HepG2 (cell line): Measurements from ENCODE around the gene EXOC1. TPM values are rescaled to one million over a fixed set of nuclear protein-coding genes. Genes with fewer than 3 reads are reported as not detected.

Experiments used
- ATAC-seq: fragments of 200-7000 bp; cut with Tn5 transposase; 3 replicates; pipeline ENCODE4 v1.9.1; 2020; ENCODE audit warnings: mild to moderate bottlenecking, moderate library complexity
- BruUV-seq: library from RNA; stranded (reverse); fragments of 400-500 nt; replicated peaks from 2 replicates; lab custom pipeline; 2021; lab: Mats Ljungman, UMichigan
- CTCF ChIA-PET: fragments of 300-600 bp; formaldehyde crosslinking; extraction: SDS; loops from one replicate; lab custom pipeline; 2021; ENCODE audit warnings: low total read pairs, inconsistent platforms, low intra/inter-chr PET ratio; lab: Yijun Ruan, JAX
- POLR2A ChIA-PET: fragments of 350-600 bp; sonication (Branson Sonifier 250); formaldehyde crosslinking; loops from one replicate; lab custom pipeline; 2020; ENCODE audit warnings: antibody characterized with exemption, inconsistent platforms; lab: Yijun Ruan, JAX
- DNase-seq: peaks from one replicate; pipeline ENCODE4 v3.0.0-alpha.2; 2015; ENCODE audit warnings: low spot score
- FAIRE-seq: peaks from 3 replicates; lab custom pipeline; 2011; peaks lifted over from hg19 to GRCh38; lab: Jason Lieb, UNC
- H2AFZ ChIP-seq: one replicate; pipeline ENCODE4 v1.6.1; 2011; ENCODE audit warnings: low read length, inconsistent platforms
- H3K27ac ChIP-seq: fragments of 300-600 bp; 3 replicates; pipeline ENCODE4 v1.8.0; 2011; ENCODE audit warnings: mixed run types, mild to moderate bottlenecking, mixed read lengths, low read length, inconsistent platforms; ENCODE audit not compliant: insufficient read depth; ENCODE audit errors: extremely low read length
- H3K27me3 ChIP-seq, 2 experiments: fragments of 200-600 bp in 1 of 2; 2 replicates in 1 of 2; 3 replicates in 1 of 2; pipeline versions ENCODE4 v1.6.0 to v1.8.0; 2011; ENCODE audit warnings: low read length in 2 of 2, mild to moderate bottlenecking in 2 of 2, moderate library complexity in 2 of 2, inconsistent platforms in 1 of 2; ENCODE audit not compliant: insufficient read depth in 2 of 2, control insufficient read depth in 1 of 2
- H3K36me3 ChIP-seq, 2 experiments: fragments of 200-600 bp in 1 of 2; replicated peaks in 1 of 2; 2 replicates in 1 of 2; 3 replicates in 1 of 2; pipeline versions ENCODE4 v1.5.1 to v1.8.0; 2011; ENCODE audit warnings: low read length in 2 of 2, inconsistent platforms in 1 of 2; ENCODE audit not compliant: insufficient read depth in 2 of 2, control insufficient read depth in 1 of 2
- H3K4me1 ChIP-seq: 2 replicates; pipeline ENCODE4 v1.5.1; 2012; ENCODE audit warnings: low read length, inconsistent platforms; ENCODE audit not compliant: insufficient read depth
- H3K4me2 ChIP-seq: 2 replicates; pipeline ENCODE4 v1.6.0; 2011; ENCODE audit warnings: low read depth, low read length, inconsistent platforms
- H3K4me3 ChIP-seq, 3 experiments: fragments of 200-600 bp in 1 of 3; sonication (generic), shearing (Covaris generic) in 1 of 3; replicated peaks in 1 of 3; 2 replicates each; pipeline ENCODE4 v1.5.1; 2011 to 2016; ENCODE audit warnings: low read length in 3 of 3, inconsistent platforms in 2 of 3, low read depth in 2 of 3, mild to moderate bottlenecking in 2 of 3, control low read depth in 1 of 3, mixed read lengths in 1 of 3; ENCODE audit not compliant: insufficient read depth in 1 of 3
- H3K79me2 ChIP-seq: one replicate; pipeline ENCODE4 v1.6.1; 2011; ENCODE audit warnings: low read length, inconsistent platforms; ENCODE audit not compliant: insufficient read depth
- H3K9ac ChIP-seq: 2 replicates; pipeline ENCODE4 v1.6.0; 2011; ENCODE audit warnings: mild to moderate bottlenecking, low read depth, low read length, inconsistent platforms; ENCODE audit not compliant: insufficient read depth
- H3K9me3 ChIP-seq: 2 replicates; pipeline ENCODE4 v1.5.1; 2012; ENCODE audit warnings: mild to moderate bottlenecking, low read length
- H4K20me1 ChIP-seq: 2 replicates; pipeline ENCODE4 v1.6.0; 2011; ENCODE audit warnings: inconsistent platforms, mild to moderate bottlenecking, low read length, moderate library complexity; ENCODE audit not compliant: insufficient read depth
- CAMTA2 ChIP-seq: sonication (generic); formaldehyde crosslinking; IDR thresholded peaks from 2 replicates; pipeline ENCODE4 v1.4.0; 2020; ENCODE audit warnings: mild to moderate bottlenecking, missing genetic modification reagents, borderline replicate concordance
- GZF1 ChIP-seq: sonication (generic); formaldehyde crosslinking; IDR thresholded peaks from 2 replicates; pipeline ENCODE4 v1.5.1; 2020; ENCODE audit warnings: mild to moderate bottlenecking, missing genetic modification reagents
- ISX ChIP-seq: sonication (generic); formaldehyde crosslinking; conservative IDR thresholded peaks from 2 replicates; pipeline ENCODE4 v1.5.0; 2020; ENCODE audit warnings: missing genetic modification reagents
- PAF1 ChIP-seq: IDR thresholded peaks from 2 replicates; pipeline ENCODE4 v1.6.1; 2016; ENCODE audit warnings: missing genetic modification reagents, missing compliant biosample characterization
- RORA ChIP-seq: sonication (generic); formaldehyde crosslinking; IDR thresholded peaks from 2 replicates; pipeline ENCODE4 v1.5.0; 2020; ENCODE audit warnings: mild to moderate bottlenecking, missing genetic modification reagents, moderate library complexity
- TAF15 ChIP-seq: fragments of 200-400 bp; formaldehyde crosslinking; IDR thresholded peaks from one replicate; pipeline ENCODE4 v1.6.1; 2018; ENCODE audit warnings: mild to moderate bottlenecking, low read depth, low read length; ENCODE audit not compliant: poor library complexity, severe bottlenecking
- ZNF451 ChIP-seq: sonication (generic); formaldehyde crosslinking; IDR thresholded peaks from 2 replicates; pipeline ENCODE4 v1.5.0; 2020; ENCODE audit warnings: mild to moderate bottlenecking, missing genetic modification reagents
- ZNF776 ChIP-seq: sonication (generic); formaldehyde crosslinking; IDR thresholded peaks from 2 replicates; pipeline ENCODE4 v1.4.0; 2020; ENCODE audit warnings: mild to moderate bottlenecking, missing genetic modification reagents
- WGBS: methylation state at CpG from one replicate; pipeline ENCODE4 v1.1.6; 2017; ENCODE audit warnings: low lambda C conversion rate; 5-methylcytosine and 5-hydroxymethylcytosine counted together
- in situ Hi-C: cut with HindIII; loops from 2 replicates; pipeline ENCODE4 v1.10.0; 2017; ENCODE audit warnings: low pct_unique_long_range_greater_than_20kb; ENCODE audit not compliant: extremely low pct_ligation_motif_present
- intact Hi-C: fragments of 100-400 bp; cut with micrococcal nuclease; formaldehyde crosslinking; loops from one replicate; pipeline ENCODE4 v1.10.0; 2022; ENCODE audit not compliant: unreplicated experiment
- polyA plus RNA-seq, 8 experiments: library from polyadenylated mRNA; depleted of rRNA in 3 of 8; stranded (reverse) in 7 of 8; unstranded in 1 of 8; fragments of >200 nt; fragmentation: Illumina TruSeq in 4 of 8; extraction: Trizol in 4 of 8; gene quantifications; 2 replicates each; pipeline versions ENCODE4 v1.2.1 to v1.2.3, GENCODE V29; 2011 to 2016; ENCODE audit warnings: low read depth in 4 of 8, missing spikeins in 1 of 8, mixed read lengths in 1 of 8; ENCODE audit not compliant: insufficient read depth in 1 of 8
- total RNA-seq, 5 experiments: library from RNA; depleted of rRNA; stranded (reverse); fragments of >200 nt; fragmentation: Illumina TruSeq; extraction: Trizol; gene quantifications; 2 replicates each; pipeline ENCODE4 v1.2.3, GENCODE V29; 2016; ENCODE audit warnings: low read depth in 1 of 5
- TF ChIP-seq, protein P1 (sequence below): sonication (generic); formaldehyde crosslinking; IDR thresholded peaks from 2 replicates; pipeline ENCODE4 v1.4.0; 2020; ENCODE audit warnings: missing genetic modification reagents

The EXOC1 gene
- total and polyA plus RNA-seq, 2 of the 13 experiments (the other 11 are each of a cell fraction or from before 2014, with no cell fraction given): 9.1 to 18.4 TPM

DNA sequence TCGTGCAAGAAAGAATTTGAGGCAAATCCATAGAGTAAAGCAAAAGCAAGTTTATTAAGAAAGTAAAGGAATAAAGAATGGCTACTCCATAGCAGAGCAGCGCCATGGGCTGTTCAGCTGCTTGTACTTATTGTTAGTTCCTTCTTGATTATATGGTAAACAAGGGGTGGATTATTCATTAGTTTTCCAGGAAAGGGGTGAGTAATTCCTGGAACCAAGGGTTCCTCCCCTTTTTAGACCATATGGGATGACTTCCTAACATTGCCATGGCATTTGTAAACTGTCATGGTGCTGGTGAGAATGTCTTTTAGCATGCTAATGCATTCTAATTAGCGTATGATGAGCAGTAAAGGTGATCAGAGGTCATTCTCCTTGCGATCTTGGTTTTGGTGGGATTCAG is 71.8 kb downstream of the EXOC1 start:
- Histone ChIP-seq H3K27me3 (no peaks in the 10 kb centered on the region), H3K4me2 (no peak overlapping the region), H2AFZ (no peak overlapping the region), H3K4me3 (no peak overlapping the region), H3K9me3 (no peaks in the 10 kb centered on the region), H4K20me1 (no peaks in the 10 kb centered on the region), H3K27ac (no peak overlapping the region), H3K79me2 (no peaks in the 10 kb centered on the region), H3K4me1 (no peaks in the 10 kb centered on the region), H3K9ac (no peak overlapping the region), H3K36me3 (no peaks in the 10 kb centered on the region)
- CTCF ChIA-PET: no interaction called here
- ATAC-seq (no peak), FAIRE-seq (no peak), DNase-seq (no peak)
- POLR2A ChIA-PET: no interaction called here
- intact Hi-C loops: no loop called here
- 12% methylated on average over 4 of the region's 4 CpGs for WGBS
- in situ Hi-C loops: no loop called here
- TF ChIP-seq PAF1 (CRISPR knock-in tag) (no peak), GZF1 (CRISPR knock-in tag) (no peak)
- no TSS peak for BruUV-seq

DNA sequence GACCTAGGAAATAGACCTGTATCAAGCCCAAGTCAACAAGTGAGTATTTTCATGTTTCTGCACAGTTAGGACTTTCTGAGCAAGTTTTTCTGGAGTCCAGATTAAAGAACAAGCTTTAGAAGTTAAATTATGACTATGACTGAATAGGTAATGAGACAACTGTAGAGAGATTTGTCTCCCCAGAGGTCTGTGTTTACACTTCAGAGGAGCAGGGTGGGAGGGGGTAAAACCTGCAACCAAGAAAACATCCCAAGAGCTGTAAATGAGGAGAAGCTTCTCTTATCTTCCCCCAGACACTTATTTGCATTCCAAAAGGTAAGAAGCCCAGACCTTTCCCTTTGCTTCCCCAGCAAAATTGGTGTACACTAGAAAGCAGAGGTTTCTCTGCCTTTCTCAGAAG is 73.2 kb downstream of the EXOC1 start:
- Histone ChIP-seq H3K4me1 (no peaks in the 10 kb centered on the region), H3K27me3 (no peaks in the 10 kb centered on the region), H4K20me1 (no peaks in the 10 kb centered on the region), H2AFZ (no peak overlapping the region), H3K79me2 (no peaks in the 10 kb centered on the region), H3K27ac (no peak overlapping the region), H3K4me3 (no peak overlapping the region), H3K9me3 (no peaks in the 10 kb centered on the region), H3K36me3 (no peaks in the 10 kb centered on the region), H3K9ac (no peak overlapping the region), H3K4me2 (no peak overlapping the region)
- in situ Hi-C loops: no loop called here
- ChIA-PET POLR2A (no interaction called here), CTCF (no interaction called here)
- intact Hi-C loops: no loop called here
- TF ChIP-seq TAF15 (no peak), ISX (CRISPR knock-in tag) (no peak), ZNF776 (CRISPR knock-in tag) (no peak), ZNF451 (CRISPR knock-in tag) (no peak), RORA (CRISPR knock-in tag) (no peak), CAMTA2 (CRISPR knock-in tag) (no peak)
- TF ChIP-seq, protein P1, sequence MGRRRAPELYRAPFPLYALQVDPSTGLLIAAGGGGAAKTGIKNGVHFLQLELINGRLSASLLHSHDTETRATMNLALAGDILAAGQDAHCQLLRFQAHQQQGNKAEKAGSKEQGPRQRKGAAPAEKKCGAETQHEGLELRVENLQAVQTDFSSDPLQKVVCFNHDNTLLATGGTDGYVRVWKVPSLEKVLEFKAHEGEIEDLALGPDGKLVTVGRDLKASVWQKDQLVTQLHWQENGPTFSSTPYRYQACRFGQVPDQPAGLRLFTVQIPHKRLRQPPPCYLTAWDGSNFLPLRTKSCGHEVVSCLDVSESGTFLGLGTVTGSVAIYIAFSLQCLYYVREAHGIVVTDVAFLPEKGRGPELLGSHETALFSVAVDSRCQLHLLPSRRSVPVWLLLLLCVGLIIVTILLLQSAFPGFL: no peak
- FAIRE-seq (no peak), DNase-seq (no peak), ATAC-seq (no peak)
- no TSS peak for BruUV-seq
